Retinal pigment epithelial cell (primary cell): ENCODE measurements around the gene CDH20.
A peak's percentile ranks its signal among the peaks of the same experiment; 100 is the strongest.

Experiments used
- DNase-seq: peaks from one replicate; pipeline ENCODE4 v3.0.0-alpha.2; 2010; ENCODE audit warnings: low read depth
- H3K4me3 ChIP-seq: 2 replicates; pipeline ENCODE4 v1.5.1; 2011; ENCODE audit warnings: mild to moderate bottlenecking, low read length, control low read depth, moderate library complexity
- TF ChIP-seq, protein P1 (sequence below): conservative IDR thresholded peaks from 2 replicates; pipeline ENCODE4 v1.5.1; 2011; ENCODE audit warnings: low read depth, low read length, control low read depth, inconsistent platforms

CDH20 gene

DNA sequence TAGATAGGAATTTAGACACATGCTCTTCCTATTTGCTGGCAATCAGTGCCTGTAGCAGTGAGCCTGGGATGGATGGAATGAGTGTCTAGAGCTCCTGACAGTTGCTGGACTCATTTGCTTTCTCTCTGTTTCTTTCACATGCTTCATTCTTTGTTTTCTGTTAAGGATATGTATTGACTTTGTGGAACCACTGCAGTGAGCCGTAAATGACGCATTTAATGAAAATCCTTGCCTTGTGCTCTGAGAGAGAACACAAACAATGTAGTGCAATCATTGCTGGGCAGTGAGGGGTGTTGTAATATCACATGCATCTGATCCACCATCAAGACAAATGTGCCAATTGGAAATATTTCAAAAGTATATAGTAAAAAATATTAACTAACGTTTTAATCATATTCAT, 25.2 kb upstream of the CDH20 start:
- TF ChIP-seq, protein P1, sequence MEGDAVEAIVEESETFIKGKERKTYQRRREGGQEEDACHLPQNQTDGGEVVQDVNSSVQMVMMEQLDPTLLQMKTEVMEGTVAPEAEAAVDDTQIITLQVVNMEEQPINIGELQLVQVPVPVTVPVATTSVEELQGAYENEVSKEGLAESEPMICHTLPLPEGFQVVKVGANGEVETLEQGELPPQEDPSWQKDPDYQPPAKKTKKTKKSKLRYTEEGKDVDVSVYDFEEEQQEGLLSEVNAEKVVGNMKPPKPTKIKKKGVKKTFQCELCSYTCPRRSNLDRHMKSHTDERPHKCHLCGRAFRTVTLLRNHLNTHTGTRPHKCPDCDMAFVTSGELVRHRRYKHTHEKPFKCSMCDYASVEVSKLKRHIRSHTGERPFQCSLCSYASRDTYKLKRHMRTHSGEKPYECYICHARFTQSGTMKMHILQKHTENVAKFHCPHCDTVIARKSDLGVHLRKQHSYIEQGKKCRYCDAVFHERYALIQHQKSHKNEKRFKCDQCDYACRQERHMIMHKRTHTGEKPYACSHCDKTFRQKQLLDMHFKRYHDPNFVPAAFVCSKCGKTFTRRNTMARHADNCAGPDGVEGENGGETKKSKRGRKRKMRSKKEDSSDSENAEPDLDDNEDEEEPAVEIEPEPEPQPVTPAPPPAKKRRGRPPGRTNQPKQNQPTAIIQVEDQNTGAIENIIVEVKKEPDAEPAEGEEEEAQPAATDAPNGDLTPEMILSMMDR = no peak
- DNase-seq = peak; percentile 34
- H3K4me3 ChIP-seq = no peak overlapping the region

DNA sequence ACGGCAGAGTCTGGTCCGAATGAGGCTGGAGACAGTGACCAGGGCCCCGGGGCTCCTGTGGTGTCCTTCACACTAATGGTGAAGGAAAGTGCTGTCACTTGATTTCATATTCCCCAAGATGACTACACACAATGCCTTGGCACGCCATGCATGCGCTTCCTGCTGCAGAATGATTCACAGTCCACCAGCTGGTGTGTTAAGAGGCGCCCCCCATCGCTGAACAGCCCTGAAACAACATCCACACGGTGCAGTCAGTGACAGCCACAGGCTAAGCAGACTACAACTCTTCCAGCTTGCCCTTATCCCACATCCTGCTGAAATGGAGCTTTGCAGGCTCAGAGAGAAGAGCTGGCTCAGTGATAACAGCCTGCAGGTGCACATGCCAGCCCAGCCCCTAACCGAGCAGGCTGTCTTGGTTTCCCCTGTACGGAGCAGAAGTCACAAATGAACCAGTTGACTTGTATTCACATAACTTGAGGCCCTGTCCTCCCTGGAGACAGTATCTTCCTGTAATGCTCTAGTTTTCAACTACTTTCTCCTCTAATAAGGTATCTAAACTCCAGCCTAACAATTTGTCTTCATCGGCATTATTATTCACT, 24.3 kb upstream of the CDH20 start:
- no peak overlapping the region for H3K4me3 ChIP-seq
- DNase-seq = no peak
- TF ChIP-seq, protein P1 = no peak

DNA sequence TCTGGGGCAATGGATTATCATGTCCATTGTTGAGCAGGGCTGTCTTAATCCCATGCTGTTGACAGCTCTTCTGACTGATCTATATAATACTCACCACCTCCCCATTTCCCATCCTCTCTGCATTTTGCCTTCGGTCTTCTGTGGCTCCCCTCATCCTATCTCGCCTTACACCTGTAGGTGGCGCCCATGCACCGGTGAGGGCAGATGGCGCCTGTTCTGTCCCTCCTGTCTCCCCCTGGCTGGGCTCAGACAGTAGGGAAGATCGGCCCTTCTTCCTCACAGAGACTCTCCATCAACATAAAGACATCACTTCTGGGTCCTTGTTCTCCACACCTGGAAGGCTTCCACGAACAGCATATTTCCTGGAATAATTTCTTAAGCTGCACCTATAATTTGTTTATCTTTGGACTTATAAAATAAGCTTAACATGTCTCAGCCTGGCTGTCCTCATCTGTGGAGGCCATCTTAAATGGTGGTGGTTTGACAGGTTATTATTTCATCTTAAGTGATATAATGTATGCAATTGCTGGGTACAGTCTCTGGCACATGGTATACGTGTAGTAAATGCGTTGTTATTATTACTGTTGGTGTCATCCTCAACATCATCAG, 10.9 kb upstream of the CDH20 start:
- H3K4me3 ChIP-seq = no peak overlapping the region
- no peak for DNase-seq
- TF ChIP-seq, protein P1 = peak; percentile 95

DNA sequence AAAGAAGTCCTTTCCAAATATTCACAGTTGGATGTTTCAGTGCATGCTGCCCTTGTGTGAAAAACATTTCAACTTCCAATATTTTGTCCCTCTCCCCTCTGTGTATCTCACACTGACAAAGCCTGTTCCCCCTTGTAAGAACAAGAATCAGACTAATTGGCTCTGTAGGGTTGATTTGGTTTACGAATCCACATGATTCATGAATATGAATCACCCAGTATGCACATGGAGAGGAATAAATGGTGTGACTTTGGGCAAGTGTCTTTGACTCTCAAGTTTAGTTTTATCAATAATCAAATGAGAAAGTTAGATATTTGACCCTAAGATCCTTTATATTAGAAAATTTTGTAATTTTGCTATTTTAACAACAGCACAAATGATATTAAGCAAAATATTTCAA, 9.3 kb upstream of the CDH20 start:
- DNase-seq = no peak
- no peak overlapping the region for H3K4me3 ChIP-seq
- TF ChIP-seq, protein P1 = no peak

DNA sequence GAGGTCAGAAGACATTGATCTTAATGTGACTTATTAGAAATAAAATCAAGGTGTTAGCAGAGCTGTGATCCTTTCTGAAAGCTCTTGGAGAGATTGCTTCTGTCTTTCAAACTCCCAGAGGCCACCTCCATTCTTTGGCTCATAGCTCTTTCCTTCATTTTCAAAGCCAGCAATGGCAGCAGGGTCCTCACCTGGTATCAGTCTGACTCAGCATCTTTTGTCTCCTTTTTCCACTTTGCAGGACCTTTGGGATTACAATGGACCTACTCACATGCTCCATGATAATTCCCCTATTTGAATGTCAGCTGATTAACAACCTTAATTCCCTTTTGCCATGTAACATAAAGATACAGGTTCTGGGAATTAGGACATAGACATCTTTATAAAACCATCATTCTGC, 6.8 kb upstream of the CDH20 start:
- no peak for DNase-seq
- TF ChIP-seq, protein P1 = no peak
- no peak overlapping the region for H3K4me3 ChIP-seq

DNA sequence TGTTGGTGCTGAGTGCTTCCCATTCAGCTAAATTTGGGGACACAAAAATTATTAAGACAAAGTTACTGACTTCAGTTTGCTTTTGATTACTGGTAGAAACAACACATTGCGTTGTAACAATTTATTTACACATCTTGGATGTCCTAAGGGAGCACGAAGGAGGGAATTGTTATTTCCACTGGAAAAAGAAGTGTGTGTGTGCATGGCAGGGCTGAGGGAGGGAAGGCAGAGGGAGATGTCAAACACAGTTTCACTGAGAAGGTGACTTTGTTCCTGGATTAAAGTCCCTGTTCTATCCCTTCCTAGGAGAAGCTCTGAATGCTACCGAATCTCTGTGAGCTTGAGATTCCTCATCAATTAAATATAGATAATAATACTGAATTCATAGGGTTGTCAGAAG, 3.8 kb upstream of the CDH20 start:
- no peak overlapping the region for H3K4me3 ChIP-seq
- DNase-seq = no peak
- TF ChIP-seq, protein P1 = no peak

DNA sequence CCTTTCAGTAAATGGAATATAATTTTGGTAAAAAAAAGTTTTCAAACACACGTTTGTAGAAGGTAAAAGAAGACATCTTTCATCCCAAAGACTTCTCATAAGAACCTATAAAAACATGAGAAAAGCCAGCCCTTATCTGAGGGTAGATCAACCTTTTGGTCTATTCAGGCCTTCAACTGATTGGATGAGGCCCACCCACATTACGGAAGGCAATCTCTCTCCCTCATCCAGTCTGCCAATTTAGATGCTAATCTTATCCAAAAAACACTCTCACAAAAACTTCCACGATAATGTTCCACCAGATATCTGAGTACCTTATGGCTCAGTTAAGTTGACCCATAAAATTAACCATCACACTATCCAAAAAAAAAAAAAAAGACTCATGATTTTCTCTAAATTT, 2.2 kb upstream of the CDH20 start:
- H3K4me3 ChIP-seq = no peak overlapping the region
- no peak for DNase-seq
- TF ChIP-seq, protein P1 = no peak
